Upper lobe of left lung (tissue), 4 donors: Measurements from ENCODE around the gene ERBIN.

ENCODE experiments used
- CTCF ChIP-seq, 6 experiments: fragments of 450-650 bp in 4 of 6; fragments of 200-600 bp in 2 of 6; sonication (generic) in 2 of 6; IDR thresholded peaks; one replicate each; pipeline ENCODE4 v1.5.1; 2016 to 2019; ENCODE audit warnings: antibody characterized with exemption in 6 of 6
- POLR2AphosphoS5 ChIP-seq, 2 donors: sonication (generic); formaldehyde crosslinking; IDR thresholded peaks; one replicate each; pipeline ENCODE4 v1.5.1; 2017; ENCODE audit warnings: antibody characterized with exemption in 2 of 2

GRCh38 chr5:65969539-65970393 lies 43.4 kb downstream of the ERBIN start:
- TF ChIP-seq POLR2AphosphoS5 (IDR thresholded peaks at IDR 0.05) = no peak
- TF ChIP-seq CTCF (IDR thresholded peaks at IDR 0.05) = no peak
